NB4 (cell line): Measurements from ENCODE around the gene PBX3.

Experiments
- DNase-seq: peaks from one replicate; pipeline ENCODE4 v3.0.0; 2010; ENCODE audit warnings: low read depth
- H3K4me3 ChIP-seq: one replicate; pipeline ENCODE4 v1.5.1; 2011; ENCODE audit warnings: mild to moderate bottlenecking, low read depth, low read length, moderate library complexity
- CTCF ChIP-seq: IDR thresholded peaks from one replicate; pipeline ENCODE4 v1.5.1; 2012; ENCODE audit warnings: low read depth, low read length
- MAX ChIP-seq: IDR thresholded peaks from 2 replicates; pipeline ENCODE4 v1.6.1; 2011; ENCODE audit warnings: low read depth, low read length
- MYC ChIP-seq: IDR thresholded peaks from 2 replicates; pipeline ENCODE4 v1.6.1; 2011; ENCODE audit warnings: low read depth, low read length
- POLR2A ChIP-seq: IDR thresholded peaks from 2 replicates; pipeline ENCODE4 v1.6.1; 2011; ENCODE audit warnings: mild to moderate bottlenecking; ENCODE audit not compliant: insufficient read length; ENCODE audit errors: extremely low read depth

Gene PBX3

GRCh38 chr9:125750627-125751011 is 3.4 kb downstream of the PBX3 start:
- DNase-seq: no peak
- TF ChIP-seq CTCF (no peak), MYC (no peak), MAX (no peak), POLR2A (no peak)
- H3K4me3 ChIP-seq: no peak overlapping the region

GRCh38 chr9:125752070-125752628 is 5.0 kb downstream of the PBX3 start:
- no peak overlapping the region for H3K4me3 ChIP-seq
- DNase-seq: no peak
- TF ChIP-seq CTCF: no peak
- TF ChIP-seq POLR2A: no peak
- no peak for TF ChIP-seq MYC
- TF ChIP-seq MAX: no peak

GRCh38 chr9:125754096-125754495 is 6.9 kb downstream of the PBX3 start:
- H3K4me3 ChIP-seq: no peak overlapping the region
- no peak for DNase-seq
- no peak for TF ChIP-seq MYC
- no peak for TF ChIP-seq MAX
- no peak for TF ChIP-seq CTCF
- TF ChIP-seq POLR2A: no peak

GRCh38 chr9:125755340-125755739 is 8.2 kb downstream of the PBX3 start:
- DNase-seq: no peak
- H3K4me3 ChIP-seq: no peak overlapping the region
- TF ChIP-seq CTCF: no peak

GRCh38 chr9:125756518-125756917 is 9.3 kb downstream of the PBX3 start:
- TF ChIP-seq MAX (no peak), MYC (no peak), POLR2A (no peak), CTCF (no peak)
- H3K4me3 ChIP-seq: no peak overlapping the region
- DNase-seq: no peak

GRCh38 chr9:125757834-125758233 is 10.7 kb downstream of the PBX3 start:
- H3K4me3 ChIP-seq: no peak overlapping the region
- no peak for DNase-seq
- TF ChIP-seq MAX: no peak
- TF ChIP-seq POLR2A: no peak
- no peak for TF ChIP-seq MYC
- TF ChIP-seq CTCF: no peak
